AG04449 (cell line): ENCODE results near the gene WDR91.

Experiments
- CTCF ChIA-PET: fragments of 350-600 bp; formaldehyde crosslinking; extraction: SDS; loops from one replicate; lab custom pipeline; 2021; ENCODE audit warnings: antibody characterized with exemption; lab: Yijun Ruan, JAX
- POLR2A ChIA-PET: fragments of 400-600, 350-600 bp; formaldehyde crosslinking; extraction: SDS; loops from one replicate; lab custom pipeline; 2020; ENCODE audit warnings: antibody characterized with exemption, inconsistent platforms; lab: Yijun Ruan, JAX
- DNase-seq: peaks from one replicate; pipeline ENCODE4 v3.0.0-alpha.2; 2010; ENCODE audit warnings: low read depth, low spot score
- H3K4me3 ChIP-seq: 2 replicates; pipeline ENCODE4 v1.5.1; 2011; ENCODE audit warnings: low read depth, mild to moderate bottlenecking, control low read depth, low read length
- CTCF ChIP-seq: IDR thresholded peaks from one replicate; pipeline ENCODE4 v1.5.1; 2011; ENCODE audit warnings: mild to moderate bottlenecking, moderate library complexity, low read length, control low read depth, inconsistent platforms; ENCODE audit not compliant: insufficient read depth; ENCODE audit errors: missing control alignments

Gene WDR91

GRCh38 chr7:135167365-135167917, 43.9 kb downstream of the WDR91 start:
- ChIA-PET POLR2A (no interaction called here), CTCF (interaction anchor here (2.3 kb wide), 1 partner anchor 8 kb away, joined by 19 read pairs; no protein-coding TSS in a partner anchor)
- DNase-seq = no peak
- H3K4me3 ChIP-seq = no peak overlapping the region
- TF ChIP-seq CTCF = no peak

- no peak for TF ChIP-seq CTCF
- H3K4me3 ChIP-seq = no peak overlapping the region
- ChIA-PET POLR2A (no interaction called here), CTCF (no interaction called here)
- DNase-seq = no peak
Observed at GRCh38 chr7:135166338-135166990, 44.9 kb downstream of the WDR91 start.

- POLR2A ChIA-PET = no interaction called here
- TF ChIP-seq CTCF = no peak
- DNase-seq = no peak
- CTCF ChIA-PET = no interaction called here
- no peak overlapping the region for H3K4me3 ChIP-seq
Observed at GRCh38 chr7:135165862-135166261, 45.5 kb downstream of the WDR91 start.

- CTCF ChIA-PET = interaction anchor here (1.4 kb wide), 1 partner anchor 179 kb away, joined by 3 read pairs; the partner anchor contains the start of gene AGBL3
- TF ChIP-seq CTCF = no peak
- DNase-seq = no peak
- no peak overlapping the region for H3K4me3 ChIP-seq
- POLR2A ChIA-PET = no interaction called here
Observed at GRCh38 chr7:135164357-135165061, 46.8 kb downstream of the WDR91 start.

GRCh38 chr7:135162382-135163001, 48.8 kb downstream of the WDR91 start:
- H3K4me3 ChIP-seq = no peak overlapping the region
- no peak for DNase-seq
- ChIA-PET POLR2A (no interaction called here), CTCF (interaction anchor here (1.4 kb wide), 1 partner anchor 9 kb away, joined by 4 read pairs; no protein-coding TSS in a partner anchor)
- no peak for TF ChIP-seq CTCF
